GM21717 (cell line): ENCODE measurements around the gene CNPY1.

Experiments used
- ATAC-seq: cut with Tn5 transposase; IDR thresholded peaks from one replicate; pipeline ENCODE4 v1.9.1; 2021; ENCODE audit warnings: mild to moderate bottlenecking, moderate library complexity; ENCODE audit not compliant: unreplicated experiment

CNPY1 gene

DNA sequence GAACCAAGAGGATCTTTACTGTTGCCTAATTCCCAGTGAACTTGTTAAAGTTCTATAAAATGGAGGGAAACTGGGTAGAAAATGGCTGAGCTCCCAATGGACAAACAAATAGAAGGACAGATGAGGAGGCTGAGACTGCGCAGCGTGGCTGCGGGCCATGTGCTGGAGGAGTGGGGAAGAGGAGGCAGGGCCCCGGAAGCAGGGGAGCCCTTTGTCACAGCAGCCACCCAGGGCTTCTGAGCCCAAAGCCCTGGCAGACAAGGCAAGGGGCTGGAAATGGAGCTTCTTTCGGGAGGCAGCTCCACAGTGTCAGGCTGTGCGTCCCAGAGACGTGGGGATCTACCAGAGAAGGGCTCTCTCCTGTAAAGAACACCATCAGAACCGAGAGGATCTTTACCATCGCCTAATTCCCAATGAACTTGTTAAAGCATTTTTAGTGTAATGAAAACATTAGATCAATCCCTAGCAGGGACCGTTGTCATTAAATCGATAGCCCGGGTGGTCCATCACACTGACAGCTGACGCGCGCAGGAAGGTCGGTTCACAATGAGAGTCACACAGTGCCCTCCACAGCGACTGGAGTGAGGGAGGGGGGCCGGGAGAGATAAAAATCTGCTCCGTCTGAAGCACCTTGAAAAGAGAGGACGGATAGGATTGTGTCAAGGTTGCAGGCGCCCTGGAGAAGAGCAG, 14.0 kb upstream of the CNPY1 start:
- ATAC-seq, result no peak

DNA sequence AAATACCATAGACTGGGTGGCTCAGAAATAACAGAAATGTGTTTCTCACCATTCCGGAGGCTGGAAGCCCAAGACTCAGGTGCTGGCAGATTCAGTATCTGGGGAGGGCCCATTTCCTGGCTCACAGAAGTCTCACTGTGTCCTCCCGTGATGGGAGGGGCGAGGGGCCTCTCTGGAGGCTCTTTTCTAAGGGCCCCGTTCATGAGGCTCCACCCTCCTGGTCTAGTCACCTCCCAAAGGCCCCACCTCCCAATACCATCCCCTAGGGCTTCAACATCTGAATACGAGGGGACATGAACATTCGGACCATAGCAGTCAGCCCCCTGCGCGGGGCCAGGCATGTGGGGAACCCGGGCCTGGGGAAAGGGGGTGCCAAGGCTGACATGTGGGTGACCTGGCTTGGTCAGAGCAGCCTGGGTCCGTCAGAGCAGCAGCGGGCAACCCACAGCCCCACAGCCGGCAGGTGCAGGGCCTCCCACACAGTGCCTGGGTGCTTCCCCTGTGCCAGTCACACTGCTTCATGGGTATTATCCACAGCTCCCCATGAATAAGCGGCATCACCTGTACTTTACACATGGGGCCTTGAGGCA, 13.3 kb upstream of the CNPY1 start:
- ATAC-seq, result no peak

GRCh38 chr7:155558961-155559360, 12.6 kb upstream of the CNPY1 start:
- ATAC-seq, result no peak

- ATAC-seq, result no peak
These were observed 12.0 kb upstream of the CNPY1 start for GRCh38 chr7:155558351-155558750.

DNA sequence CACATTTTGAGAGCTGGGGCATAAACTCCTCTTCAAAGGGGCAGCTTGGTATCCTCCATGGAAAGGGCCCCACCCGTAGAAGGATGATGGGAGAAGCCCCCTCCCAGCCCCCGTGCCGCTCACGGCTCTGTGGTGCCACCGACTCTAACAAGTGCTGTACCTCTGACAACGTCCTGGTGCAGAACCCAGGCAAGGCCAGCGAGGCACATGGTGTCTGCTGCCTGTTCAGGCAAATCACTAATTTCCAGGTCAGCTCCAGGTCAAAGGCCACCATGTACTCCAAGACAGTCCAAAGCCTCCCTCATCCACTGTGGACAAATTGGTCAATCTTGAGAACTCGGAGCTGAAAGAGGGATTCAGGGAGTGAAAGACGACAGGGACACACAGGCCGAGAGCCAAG, 11.4 kb upstream of the CNPY1 start:
- no peak for ATAC-seq

- no peak for ATAC-seq
These were observed 10.4 kb upstream of the CNPY1 start for GRCh38 chr7:155556763-155557162.

GRCh38 chr7:155555116-155555695, 8.8 kb upstream of the CNPY1 start:
- no peak for ATAC-seq

DNA sequence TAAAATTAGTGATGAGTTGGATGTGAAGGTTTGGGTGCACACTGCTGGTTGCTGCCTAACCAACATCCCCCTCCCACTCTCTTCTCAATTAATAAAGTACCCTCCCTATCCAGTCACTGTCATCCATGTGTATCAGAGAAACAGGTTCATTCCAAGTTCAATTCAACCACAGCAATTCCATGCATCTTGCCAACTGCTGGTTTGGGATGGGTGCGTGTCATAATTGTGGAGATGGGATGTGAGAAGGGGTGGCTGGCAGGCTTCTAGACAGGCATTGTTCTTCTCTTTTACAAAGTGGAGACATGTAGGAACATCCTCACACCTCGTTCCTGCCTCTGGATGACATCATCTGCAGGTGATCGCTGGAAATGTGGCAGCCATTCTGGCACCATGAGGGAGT, 7.5 kb upstream of the CNPY1 start:
- no peak for ATAC-seq

DNA sequence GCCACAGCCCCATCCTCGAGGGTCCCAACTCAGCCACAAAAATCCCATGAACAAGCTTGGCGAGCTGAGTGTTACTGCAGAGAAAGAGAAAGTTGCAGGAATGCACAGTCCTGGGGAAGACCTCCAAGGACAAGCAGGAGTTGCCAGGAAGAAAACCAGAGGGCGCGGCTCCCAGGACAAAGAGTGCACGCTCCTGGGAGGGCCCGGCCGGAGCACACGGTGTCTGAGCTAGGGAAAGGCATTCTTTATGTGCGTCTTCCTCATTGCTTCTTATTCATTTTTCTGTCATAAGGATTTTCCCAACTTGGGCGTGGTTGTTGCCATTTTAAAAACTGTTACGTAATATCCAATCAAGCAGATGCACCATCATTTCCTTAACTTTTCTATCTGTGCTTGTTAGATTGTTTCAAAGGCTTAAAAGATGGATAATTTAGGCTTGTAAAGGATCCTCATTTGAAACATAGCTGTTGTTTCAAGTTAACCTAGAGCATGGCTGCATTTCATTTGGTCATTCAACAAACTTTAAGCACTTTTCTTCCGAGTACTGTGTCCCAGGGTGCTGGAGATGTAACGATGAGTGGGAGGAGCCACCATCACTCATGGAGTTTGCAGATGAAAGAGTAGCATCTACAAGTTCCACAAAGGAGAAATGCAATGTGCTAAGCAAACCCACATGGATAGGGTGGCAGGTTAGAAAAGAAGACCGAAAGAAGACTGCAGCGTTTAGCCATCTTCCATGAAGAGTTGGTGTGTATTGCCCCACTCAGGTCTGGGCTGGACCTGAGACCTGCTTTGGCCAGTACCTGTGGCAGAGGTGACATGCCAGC, 5.6 kb upstream of the CNPY1 start:
- ATAC-seq, result no peak

- ATAC-seq, result no peak
These were observed 4.6 kb upstream of the CNPY1 start for GRCh38 chr7:155550916-155551315.

DNA sequence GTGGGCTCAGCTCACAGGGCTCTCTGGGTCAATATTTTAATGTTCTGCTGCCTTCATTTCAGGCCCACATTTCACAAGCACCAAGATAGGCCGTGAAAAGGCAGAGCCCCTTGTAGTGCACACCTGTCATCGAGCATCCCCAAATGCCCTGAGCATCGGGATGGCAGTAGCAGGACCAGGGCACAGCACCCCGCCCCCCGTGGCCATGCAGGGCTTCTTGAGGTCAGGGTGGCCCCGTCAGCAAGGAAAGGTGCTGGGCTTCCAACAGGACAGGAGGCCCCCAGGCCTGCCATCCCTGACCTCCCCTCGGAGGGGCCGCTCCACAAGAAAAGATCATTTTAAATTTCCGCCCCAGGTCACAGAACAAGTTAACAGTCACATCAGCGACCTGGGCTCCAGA, 2.9 kb upstream of the CNPY1 start:
- ATAC-seq, result no peak

- no peak for ATAC-seq
These were observed 917 bp upstream of the CNPY1 start for GRCh38 chr7:155547161-155547791.

GRCh38 chr7:155545348-155545747, 1.0 kb downstream of the CNPY1 start:
- ATAC-seq, result no peak

DNA sequence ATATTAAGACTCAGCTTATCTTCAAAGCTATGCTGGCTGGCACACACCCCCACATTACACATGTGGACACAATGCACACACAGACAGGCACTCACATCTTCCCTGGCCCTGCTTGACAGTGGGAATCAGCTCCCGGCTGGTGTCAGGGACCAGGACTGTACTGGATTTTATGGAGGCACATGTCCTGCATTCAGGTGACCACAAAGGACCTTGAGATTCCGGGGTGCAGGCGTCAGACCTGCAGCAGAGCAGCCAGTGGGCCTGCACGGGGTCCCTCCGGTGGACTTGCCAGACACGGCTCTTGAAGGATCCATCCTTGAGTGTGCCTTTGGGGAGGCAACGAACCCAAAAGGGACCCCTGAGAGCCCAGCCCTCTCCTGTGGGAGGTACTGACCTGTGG, 1.9 kb downstream of the CNPY1 start:
- ATAC-seq, result no peak

DNA sequence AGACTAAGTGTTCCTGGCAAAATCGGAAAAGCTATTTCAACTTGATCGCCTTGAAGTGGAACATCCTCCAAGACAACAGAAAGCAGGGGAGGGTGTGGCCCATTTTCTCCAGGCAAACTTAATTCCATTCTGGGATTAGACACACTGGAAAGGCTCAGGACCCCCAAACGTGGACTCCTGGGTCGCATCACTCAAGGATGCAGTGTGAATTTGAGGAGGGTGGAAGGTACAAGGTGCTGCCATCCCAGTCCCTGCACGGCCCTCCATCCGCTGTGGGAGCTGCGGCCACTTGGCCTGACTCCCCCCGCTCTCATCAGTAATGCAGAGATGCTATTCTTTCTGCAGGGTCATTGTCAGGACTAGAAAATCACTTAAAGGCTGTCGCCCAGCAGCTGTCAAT, 2.4 kb downstream of the CNPY1 start:
- no peak for ATAC-seq

DNA sequence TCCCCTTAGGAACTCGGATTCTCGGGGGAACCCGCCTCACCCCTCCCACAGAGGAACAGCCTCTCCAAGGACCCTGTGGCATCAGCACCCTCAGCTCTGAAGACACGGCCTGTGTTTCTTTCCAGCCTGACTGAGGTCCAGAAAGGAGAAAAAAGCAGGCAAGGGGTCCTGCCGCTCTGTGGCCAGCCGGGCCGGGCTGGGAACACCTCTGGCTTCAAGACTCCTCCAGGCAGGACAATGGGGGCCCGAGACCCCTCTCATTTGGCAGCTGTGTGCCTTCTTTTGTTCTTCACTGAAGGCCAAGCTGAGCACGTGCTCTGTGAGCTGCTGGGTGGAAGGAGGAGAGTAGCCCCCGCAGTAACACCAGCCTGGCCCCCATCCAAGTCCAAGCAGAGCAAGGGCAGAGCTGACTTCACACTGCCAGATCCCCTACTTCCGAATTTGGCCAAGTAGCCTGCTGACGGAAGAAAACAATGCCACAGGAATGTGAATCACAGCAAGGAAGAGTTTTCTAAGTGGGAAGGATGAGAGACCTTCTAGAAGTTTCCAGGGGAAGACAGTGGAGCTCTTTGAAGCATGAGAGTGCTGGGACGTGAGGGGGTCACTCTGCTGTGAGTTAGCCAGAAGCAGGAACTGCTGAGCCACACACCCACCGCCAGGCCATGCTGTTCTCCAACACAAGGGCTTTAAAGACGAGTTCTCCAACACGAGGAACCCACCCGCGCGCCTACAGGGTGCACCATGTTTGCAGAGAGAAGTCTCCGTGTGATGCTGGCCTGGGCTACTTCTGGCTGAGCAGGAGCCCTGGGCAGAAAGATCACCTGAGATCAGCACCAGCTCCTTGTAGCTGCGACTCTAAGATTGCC, 3.1 kb downstream of the CNPY1 start:
- ATAC-seq, result no peak

DNA sequence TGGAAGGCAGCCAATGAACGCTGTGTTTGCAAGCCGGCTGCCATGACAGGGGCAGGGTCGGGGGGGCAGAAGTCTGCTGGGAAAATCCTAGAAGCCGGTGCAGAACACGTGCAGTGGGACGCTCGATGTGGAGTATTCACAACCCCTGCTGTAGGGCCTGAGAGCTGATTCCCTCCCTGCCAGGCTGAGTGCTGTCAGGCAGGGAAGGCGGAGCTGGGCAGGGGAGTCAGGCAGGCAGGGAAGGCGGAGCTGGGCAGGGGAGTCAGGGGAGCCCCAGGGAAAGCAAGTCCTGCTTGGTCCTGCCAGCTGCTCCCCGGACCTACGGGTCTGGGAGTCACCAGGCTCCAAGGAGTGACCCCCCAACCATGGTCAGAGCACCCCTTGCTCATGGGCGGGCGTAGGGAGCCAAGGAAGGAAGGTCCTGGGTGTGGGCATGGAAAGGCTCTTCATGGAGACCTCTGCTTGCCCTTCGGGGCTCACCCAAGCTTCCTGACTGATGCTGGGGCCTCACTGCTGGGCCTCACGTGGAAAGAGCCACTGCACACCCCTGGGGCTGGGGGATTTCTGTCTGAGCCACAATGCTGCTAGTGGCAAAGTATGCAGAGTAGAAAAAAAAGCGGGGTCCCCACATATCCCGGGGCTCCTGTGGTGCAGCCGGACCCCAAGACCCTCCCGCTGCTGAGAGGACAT, 4.2 kb downstream of the CNPY1 start:
- no peak for ATAC-seq

DNA sequence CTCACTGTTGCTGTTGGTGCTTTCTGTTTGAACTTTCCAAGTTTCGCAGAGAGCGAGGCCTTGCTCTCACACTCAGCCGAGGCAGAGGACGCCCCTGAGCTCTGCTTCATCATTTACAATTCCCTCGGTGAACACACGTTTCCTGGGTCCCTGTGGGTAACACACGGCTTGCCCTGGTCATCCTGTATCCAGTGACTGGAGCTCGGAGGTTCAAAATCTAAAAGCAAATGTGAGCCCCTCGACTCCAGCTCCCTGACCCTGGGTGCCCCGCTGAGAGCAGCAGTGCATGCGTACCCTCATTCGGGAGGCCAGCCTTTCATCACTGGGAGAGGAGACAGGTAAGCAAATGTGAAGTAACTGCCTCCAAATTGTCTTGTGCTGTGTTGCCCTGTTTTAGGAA, 5.8 kb downstream of the CNPY1 start:
- no peak for ATAC-seq

DNA sequence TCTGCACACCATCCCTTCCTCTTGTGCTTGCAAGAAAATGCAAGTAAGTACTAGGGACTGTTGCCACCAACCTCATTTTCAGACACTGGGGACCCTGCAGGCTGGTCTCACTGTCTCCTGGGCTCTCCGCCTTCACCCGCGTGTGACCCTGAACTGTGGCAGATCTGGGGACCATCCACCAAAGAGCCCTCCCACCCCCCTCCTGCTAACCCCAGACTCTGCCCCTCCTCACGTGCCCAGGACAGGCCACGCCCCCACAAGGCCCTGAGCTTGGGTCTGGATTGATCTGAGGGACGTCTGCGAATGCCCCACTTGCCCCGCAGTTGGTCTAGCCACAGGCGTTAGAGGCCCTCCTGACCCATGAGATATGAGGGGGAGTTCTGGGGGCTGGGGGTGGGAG, 8.1 kb downstream of the CNPY1 start:
- ATAC-seq, result no peak

DNA sequence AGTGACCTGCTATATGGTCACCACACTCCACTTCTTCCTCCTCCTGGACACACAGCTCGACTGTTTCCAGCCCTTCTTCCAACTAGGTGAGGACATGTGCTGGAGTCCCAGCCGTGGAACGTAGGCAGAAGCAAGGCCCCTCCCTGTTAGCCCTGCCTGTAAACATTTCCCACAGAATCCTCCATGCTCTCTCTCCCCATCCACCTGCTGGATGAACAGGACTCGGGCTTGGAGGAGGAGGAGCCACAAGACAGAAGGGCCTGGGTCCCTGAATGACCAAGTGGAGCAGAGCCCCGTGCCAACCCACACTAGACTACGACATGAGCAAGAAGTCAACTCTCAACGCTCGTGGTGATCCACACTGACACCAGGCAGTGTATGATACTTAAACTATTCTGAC, 9.9 kb downstream of the CNPY1 start:
- no peak for ATAC-seq
